ACC112 (cell line): ENCODE measurements around the gene TMEM117.
A peak's percentile ranks its signal among the peaks of the same experiment; 100 is the strongest.

Experiments used
- H2AFZ ChIP-seq: fragments of 200-600 bp; sonication (generic); one replicate; pipeline ENCODE4 v1.6.0; 2017; ENCODE audit warnings: antibody characterized with exemption, low read length; ENCODE audit not compliant: unreplicated experiment
- H3K27ac ChIP-seq: fragments of 200-600 bp; sonication (generic); 2 replicates; pipeline ENCODE4 v1.5.1; 2014; ENCODE audit warnings: low read depth, mild to moderate bottlenecking, antibody characterized with exemption, low read length, moderate library complexity
- H3K27me3 ChIP-seq: fragments of 200-600 bp; sonication (generic); 2 replicates; pipeline ENCODE4 v1.6.1; 2014; ENCODE audit warnings: mild to moderate bottlenecking, antibody characterized with exemption, low read length, moderate library complexity, mixed read lengths; ENCODE audit not compliant: insufficient read depth
- H3K36me3 ChIP-seq: fragments of 200-600 bp; sonication (generic); 2 replicates; pipeline ENCODE4 v1.6.1; 2016; ENCODE audit warnings: mild to moderate bottlenecking, antibody characterized with exemption, low read length, moderate library complexity, mixed read lengths; ENCODE audit not compliant: insufficient read depth
- H3K4me1 ChIP-seq: fragments of 200-600 bp; sonication (generic); one replicate; pipeline ENCODE4 v1.6.1; 2016; ENCODE audit warnings: low read length, mixed read lengths; ENCODE audit not compliant: insufficient read depth, unreplicated experiment, control insufficient read depth
- H3K4me3 ChIP-seq: fragments of 200-600 bp; sonication (generic); 2 replicates; pipeline ENCODE4 v1.5.1; 2014; ENCODE audit warnings: mild to moderate bottlenecking, low read depth, low read length
- H3K79me2 ChIP-seq: fragments of 200-600 bp; sonication (generic); one replicate; pipeline ENCODE4 v1.6.0; 2016; ENCODE audit warnings: low read length; ENCODE audit not compliant: control insufficient read depth, unreplicated experiment, insufficient read depth

TMEM117 gene

DNA sequence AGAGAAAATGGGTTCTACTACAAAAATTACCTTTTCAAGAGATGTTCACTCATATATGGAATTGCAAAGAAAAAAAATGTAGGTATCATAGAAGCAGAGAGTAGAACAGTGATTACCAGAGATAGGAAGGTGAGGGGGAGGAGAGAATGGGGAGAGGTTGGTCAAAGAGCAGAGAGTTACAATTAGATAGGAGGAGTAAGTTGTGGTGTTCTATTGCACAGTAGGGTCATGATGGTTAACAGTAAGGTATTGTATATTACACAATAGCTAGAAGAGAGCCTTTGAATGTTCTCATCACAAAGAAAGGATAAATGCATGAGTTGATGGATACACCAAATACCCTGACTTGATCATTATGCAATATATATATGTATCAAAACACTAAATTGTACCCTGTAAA is 145.8 kb downstream of the TMEM117 start:
- H3K4me1 ChIP-seq: no peaks in the 10 kb centered on the region
- H3K4me3 ChIP-seq: no peak overlapping the region
- no peak overlapping the region for H2AFZ ChIP-seq
- H3K27ac ChIP-seq: no peak overlapping the region
- H3K79me2 ChIP-seq: no peaks in the 10 kb centered on the region
- H3K27me3 ChIP-seq: no peaks in the 10 kb centered on the region
- H3K36me3 ChIP-seq: no peaks in the 10 kb centered on the region

DNA sequence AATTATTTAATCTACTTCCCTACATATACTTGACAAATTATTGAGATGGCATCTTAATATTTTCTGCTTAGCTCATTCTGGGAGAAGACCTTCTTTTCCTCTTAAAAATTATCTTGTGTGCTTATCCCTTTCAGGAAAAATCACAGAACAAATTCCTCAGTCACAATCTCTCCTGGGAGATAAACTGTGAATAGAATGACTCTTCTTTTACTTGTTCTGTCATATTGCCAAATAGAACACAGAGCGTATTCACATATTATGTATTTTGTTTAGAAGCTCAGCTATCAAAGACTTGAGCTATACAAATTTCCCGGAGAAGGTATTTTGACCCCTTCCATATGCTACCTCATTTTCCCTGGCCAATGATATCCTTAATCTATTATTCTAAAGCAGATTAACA is 146.7 kb downstream of the TMEM117 start:
- Histone ChIP-seq H3K36me3 (no peaks in the 10 kb centered on the region), H3K79me2 (no peaks in the 10 kb centered on the region), H3K27ac (no peak overlapping the region), H3K4me3 (no peak overlapping the region), H3K4me1 (no peaks in the 10 kb centered on the region), H2AFZ (no peak overlapping the region), H3K27me3 (no peaks in the 10 kb centered on the region)

DNA sequence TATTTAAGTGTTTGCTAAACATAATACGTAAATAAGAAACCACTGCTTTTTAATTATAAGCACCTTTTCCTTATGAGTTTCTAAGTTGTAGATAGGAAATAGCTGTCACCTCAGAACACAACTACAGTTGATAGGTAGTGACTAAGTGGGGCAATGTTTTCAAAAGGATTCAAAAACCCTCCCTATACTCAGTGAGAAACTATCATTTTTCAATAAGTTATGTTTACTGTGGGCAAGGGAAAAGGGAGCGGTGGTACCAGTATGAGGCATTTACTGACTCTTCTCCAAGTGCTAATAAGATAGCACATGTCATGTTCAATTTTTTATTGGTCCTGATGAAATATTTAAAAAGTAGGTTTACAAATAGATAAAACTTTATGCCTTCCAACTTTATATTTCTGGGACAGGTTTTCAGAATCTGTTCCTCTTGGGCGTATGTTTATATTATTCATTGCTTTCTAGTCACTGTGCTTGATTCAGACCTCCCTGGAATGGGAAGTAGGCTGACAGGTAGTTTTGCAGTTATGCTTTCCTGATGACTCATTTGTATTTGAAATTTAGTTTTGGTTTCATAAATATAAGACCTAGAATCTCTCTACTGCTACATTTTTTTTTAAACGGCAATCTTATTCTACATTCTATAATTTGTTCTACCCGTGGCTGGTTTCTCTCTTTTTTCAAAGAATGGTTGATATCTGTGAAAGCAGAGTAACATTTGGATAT is 153.1 kb downstream of the TMEM117 start:
- no peak overlapping the region for H3K27ac ChIP-seq
- H2AFZ ChIP-seq: peak overlapping the region; percentile 21
- no peaks in the 10 kb centered on the region for H3K79me2 ChIP-seq
- peak overlapping the region; percentile 51; the same call in 1 of the 2 replicates for H3K4me3 ChIP-seq
- H3K4me1 ChIP-seq: peaks cover 9% of the 10 kb centered on the region
- H3K36me3 ChIP-seq: no peaks in the 10 kb centered on the region
- no peaks in the 10 kb centered on the region for H3K27me3 ChIP-seq

- no peaks in the 10 kb centered on the region for H3K36me3 ChIP-seq
- H2AFZ ChIP-seq: no peak overlapping the region
- no peaks in the 10 kb centered on the region for H3K27me3 ChIP-seq
- H3K4me3 ChIP-seq: no peak overlapping the region
- peaks cover 9% of the 10 kb centered on the region for H3K4me1 ChIP-seq
- no peak overlapping the region for H3K27ac ChIP-seq
- no peaks in the 10 kb centered on the region for H3K79me2 ChIP-seq
Observed at GRCh38 chr12:43992856-43993255, 157.0 kb downstream of the TMEM117 start.

DNA sequence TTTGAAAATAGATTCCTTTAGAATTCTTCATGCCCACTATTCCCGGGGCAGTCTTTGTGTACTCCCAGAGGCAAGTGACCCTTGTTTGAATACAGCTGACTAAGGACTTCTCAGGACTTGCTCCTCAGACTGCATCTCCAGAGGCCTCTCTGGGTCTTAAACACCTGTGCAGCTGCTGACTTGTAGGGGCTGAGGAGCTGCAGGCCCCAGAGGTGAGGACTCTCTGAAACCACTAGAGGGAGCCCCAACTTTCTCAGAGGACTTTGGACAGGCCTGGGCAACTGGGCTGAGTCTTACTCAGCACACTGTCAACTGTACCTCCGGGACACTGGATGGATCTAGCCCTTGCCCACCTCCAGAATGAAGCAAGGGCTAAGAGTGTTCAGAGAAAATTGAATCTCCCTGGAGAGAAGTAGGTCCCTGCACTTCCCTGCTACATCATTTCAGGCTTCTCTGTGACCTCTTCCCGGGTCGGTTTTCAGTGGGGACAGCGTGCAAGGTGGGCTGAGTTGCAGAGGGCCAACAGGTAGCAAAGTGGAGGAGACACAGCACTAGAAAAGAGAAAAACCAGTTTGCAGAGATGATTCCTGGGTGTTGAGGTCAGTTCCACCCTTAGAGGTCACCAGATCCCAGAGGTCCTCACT is 164.6 kb downstream of the TMEM117 start:
- no peaks in the 10 kb centered on the region for H3K27me3 ChIP-seq
- no peaks in the 10 kb centered on the region for H3K79me2 ChIP-seq
- no peaks in the 10 kb centered on the region for H3K4me1 ChIP-seq
- no peak overlapping the region for H2AFZ ChIP-seq
- no peak overlapping the region for H3K27ac ChIP-seq
- H3K36me3 ChIP-seq: no peaks in the 10 kb centered on the region
- H3K4me3 ChIP-seq: no peak overlapping the region

GRCh38 chr12:44002607-44003006 is 166.7 kb downstream of the TMEM117 start:
- Histone ChIP-seq H3K4me1 (no peaks in the 10 kb centered on the region), H3K4me3 (no peak overlapping the region), H3K27ac (no peak overlapping the region), H3K36me3 (no peaks in the 10 kb centered on the region), H2AFZ (no peak overlapping the region), H3K27me3 (no peaks in the 10 kb centered on the region), H3K79me2 (no peaks in the 10 kb centered on the region)

DNA sequence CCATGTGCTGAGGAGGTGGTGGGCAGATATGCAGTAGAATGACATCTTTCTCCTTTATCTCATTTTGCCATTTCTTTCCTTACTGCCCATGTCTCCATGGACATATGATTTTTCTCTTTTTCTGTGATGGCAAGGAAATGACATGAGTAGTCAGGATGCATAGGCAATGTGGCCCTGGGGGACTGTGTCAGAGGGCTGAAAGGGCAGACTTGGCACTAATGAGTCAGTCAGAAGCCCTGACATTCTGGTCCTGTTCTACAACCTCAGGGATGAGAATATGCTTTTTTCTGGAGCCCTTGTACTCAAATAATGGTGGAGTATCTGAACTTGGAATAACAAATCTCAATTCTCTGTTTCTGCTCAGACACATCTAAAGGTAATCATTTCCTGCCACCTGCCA is 167.8 kb downstream of the TMEM117 start:
- no peaks in the 10 kb centered on the region for H3K4me1 ChIP-seq
- H2AFZ ChIP-seq: no peak overlapping the region
- H3K27me3 ChIP-seq: no peaks in the 10 kb centered on the region
- no peaks in the 10 kb centered on the region for H3K36me3 ChIP-seq
- H3K27ac ChIP-seq: no peak overlapping the region
- no peaks in the 10 kb centered on the region for H3K79me2 ChIP-seq
- no peak overlapping the region for H3K4me3 ChIP-seq

- Histone ChIP-seq H3K4me1 (no peaks in the 10 kb centered on the region), H2AFZ (peak overlapping the region; percentile 23), H3K4me3 (no peak overlapping the region)
Observed at GRCh38 chr12:44015333-44015941, 179.6 kb downstream of the TMEM117 start.

DNA sequence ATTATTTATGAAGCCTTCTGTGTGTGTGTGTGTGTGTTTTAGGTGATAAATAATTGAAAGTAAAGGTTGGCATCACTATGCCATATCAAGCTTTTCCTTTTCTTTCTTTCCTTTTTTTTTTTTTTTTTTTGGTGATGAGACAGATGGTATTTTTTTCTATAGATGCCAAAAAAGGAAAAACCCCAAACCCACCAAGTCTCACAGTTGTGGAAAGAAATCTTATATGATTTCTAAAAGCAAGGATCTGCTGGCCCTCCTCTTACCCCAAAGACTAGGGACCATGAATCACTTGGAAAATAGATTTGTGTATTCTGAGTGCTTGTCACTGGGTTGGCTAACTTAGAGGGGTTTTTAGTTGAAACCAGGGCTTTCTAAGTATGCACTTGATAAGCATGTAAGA is 181.3 kb downstream of the TMEM117 start:
- H3K36me3 ChIP-seq: no peaks in the 10 kb centered on the region
- no peaks in the 10 kb centered on the region for H3K79me2 ChIP-seq
- no peak overlapping the region for H2AFZ ChIP-seq
- no peaks in the 10 kb centered on the region for H3K27me3 ChIP-seq
- no peak overlapping the region for H3K4me3 ChIP-seq
- no peak overlapping the region for H3K27ac ChIP-seq
- H3K4me1 ChIP-seq: no peaks in the 10 kb centered on the region

More at GRCh38 chr12:44015333-44015941, 179.6 kb downstream of the TMEM117 start:
- H3K36me3 ChIP-seq: no peaks in the 10 kb centered on the region
- no peak overlapping the region for H3K27ac ChIP-seq
- H3K79me2 ChIP-seq: no peaks in the 10 kb centered on the region
- no peaks in the 10 kb centered on the region for H3K27me3 ChIP-seq

- Histone ChIP-seq H3K79me2 (no peaks in the 10 kb centered on the region), H3K4me3 (no peak overlapping the region), H2AFZ (no peak overlapping the region), H3K36me3 (no peaks in the 10 kb centered on the region), H3K4me1 (no peaks in the 10 kb centered on the region), H3K27me3 (no peaks in the 10 kb centered on the region), H3K27ac (no peak overlapping the region)
Observed at GRCh38 chr12:44019118-44019517, 183.2 kb downstream of the TMEM117 start.

- no peaks in the 10 kb centered on the region for H3K4me1 ChIP-seq
- no peaks in the 10 kb centered on the region for H3K36me3 ChIP-seq
- H3K27ac ChIP-seq: no peak overlapping the region
- no peaks in the 10 kb centered on the region for H3K27me3 ChIP-seq
- no peak overlapping the region for H3K4me3 ChIP-seq
- H3K79me2 ChIP-seq: no peaks in the 10 kb centered on the region
- no peak overlapping the region for H2AFZ ChIP-seq
Observed at GRCh38 chr12:44020555-44020954, 184.7 kb downstream of the TMEM117 start.
